Measurements from ENCODE around the gene PDGFA. TPM values are rescaled to one million over a fixed set of nuclear protein-coding genes. Genes with fewer than 3 reads are reported as not detected.

The PDGFA gene
- total RNA-seq, 1 experiment from 2014 or later = 18.4 TPM

DNA sequence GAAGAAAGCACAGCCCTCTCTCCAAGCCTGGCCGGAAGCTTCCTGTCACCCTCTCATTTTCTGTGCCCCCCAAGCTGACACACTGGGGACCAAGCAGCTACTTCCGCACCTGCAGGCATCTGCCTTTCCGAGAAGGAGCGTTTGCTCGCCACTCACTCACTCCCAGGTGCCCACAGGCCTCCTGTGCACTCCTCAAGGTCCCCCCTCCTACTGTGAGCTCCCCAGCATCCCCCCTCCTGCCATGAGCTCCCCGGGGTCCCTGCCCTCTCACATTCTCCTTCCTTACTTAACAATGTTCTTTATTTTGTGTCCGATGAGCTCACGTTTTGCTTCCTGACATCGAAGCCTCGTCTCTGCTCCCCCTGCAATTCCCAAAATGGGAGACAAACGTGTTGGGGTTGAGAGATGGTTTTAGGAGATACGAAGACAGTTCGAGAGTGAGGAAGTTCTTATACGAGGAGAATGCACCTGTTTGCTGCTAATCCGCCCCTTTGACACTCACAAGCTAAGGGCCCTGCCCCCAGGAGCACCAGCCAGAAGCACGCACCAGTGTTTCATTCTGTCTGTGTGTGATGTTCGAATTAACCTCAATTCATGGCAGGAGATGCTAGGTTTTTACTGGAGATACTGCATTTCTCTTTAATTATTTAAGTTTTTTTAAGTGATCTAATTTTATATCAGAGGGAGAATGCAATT lies 70.2 kb downstream of the PDGFA start:
- Histone ChIP-seq H3K9me2 (replicated peaks; ENCODE audit: low read length) (no peaks in the 10 kb centered on the region), H3F3A (ENCODE audit: low read length, unreplicated experiment) (no peaks in the 10 kb centered on the region), H3K27me3 (ENCODE audit: low read length) (no peaks in the 10 kb centered on the region), H3K36me3 (ENCODE audit: low read depth, low read length) (no peaks in the 10 kb centered on the region), H3K9me3 (ENCODE audit: low read length) (no peaks in the 10 kb centered on the region), H3K79me2 (ENCODE audit: low read length) (no peaks in the 10 kb centered on the region), H2AFZ (ENCODE audit: low read length) (no peak overlapping the region), H3K4me2 (ENCODE audit: low read length) (no peak overlapping the region), H3K27ac (ENCODE audit: low read length) (no peak overlapping the region), H3K4me1 (ENCODE audit: insufficient read depth, low read length) (no peaks in the 10 kb centered on the region), H3K9ac (ENCODE audit: low read length) (no peak overlapping the region), H3K4me3 (ENCODE audit: low read length) (no peak overlapping the region), H4K20me1 (ENCODE audit: low read length) (no peaks in the 10 kb centered on the region)
- POLR2A ChIA-PET (ENCODE audit: unreplicated experiment) = no interaction called here
- TF ChIP-seq EZH2 (IDR thresholded peaks at IDR 0.05; ENCODE audit: low read length, unreplicated experiment) (no peak), EZH2phosphoT487 (IDR thresholded peaks at IDR 0.05; ENCODE audit: borderline replicate concordance, low read length) (no peak)
- TF ChIP-seq, protein P1, sequence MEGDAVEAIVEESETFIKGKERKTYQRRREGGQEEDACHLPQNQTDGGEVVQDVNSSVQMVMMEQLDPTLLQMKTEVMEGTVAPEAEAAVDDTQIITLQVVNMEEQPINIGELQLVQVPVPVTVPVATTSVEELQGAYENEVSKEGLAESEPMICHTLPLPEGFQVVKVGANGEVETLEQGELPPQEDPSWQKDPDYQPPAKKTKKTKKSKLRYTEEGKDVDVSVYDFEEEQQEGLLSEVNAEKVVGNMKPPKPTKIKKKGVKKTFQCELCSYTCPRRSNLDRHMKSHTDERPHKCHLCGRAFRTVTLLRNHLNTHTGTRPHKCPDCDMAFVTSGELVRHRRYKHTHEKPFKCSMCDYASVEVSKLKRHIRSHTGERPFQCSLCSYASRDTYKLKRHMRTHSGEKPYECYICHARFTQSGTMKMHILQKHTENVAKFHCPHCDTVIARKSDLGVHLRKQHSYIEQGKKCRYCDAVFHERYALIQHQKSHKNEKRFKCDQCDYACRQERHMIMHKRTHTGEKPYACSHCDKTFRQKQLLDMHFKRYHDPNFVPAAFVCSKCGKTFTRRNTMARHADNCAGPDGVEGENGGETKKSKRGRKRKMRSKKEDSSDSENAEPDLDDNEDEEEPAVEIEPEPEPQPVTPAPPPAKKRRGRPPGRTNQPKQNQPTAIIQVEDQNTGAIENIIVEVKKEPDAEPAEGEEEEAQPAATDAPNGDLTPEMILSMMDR (conservative IDR thresholded peaks at IDR 0.05; ENCODE audit: low read depth, low read length) = no peak
- CTCF ChIA-PET = no interaction called here
- no peak for ATAC-seq
- intact Hi-C loops (cut with micrococcal nuclease) = no loop called here
- DNase-seq = no peak
- BruUV-seq (replicated peaks) = no TSS peak

DNA sequence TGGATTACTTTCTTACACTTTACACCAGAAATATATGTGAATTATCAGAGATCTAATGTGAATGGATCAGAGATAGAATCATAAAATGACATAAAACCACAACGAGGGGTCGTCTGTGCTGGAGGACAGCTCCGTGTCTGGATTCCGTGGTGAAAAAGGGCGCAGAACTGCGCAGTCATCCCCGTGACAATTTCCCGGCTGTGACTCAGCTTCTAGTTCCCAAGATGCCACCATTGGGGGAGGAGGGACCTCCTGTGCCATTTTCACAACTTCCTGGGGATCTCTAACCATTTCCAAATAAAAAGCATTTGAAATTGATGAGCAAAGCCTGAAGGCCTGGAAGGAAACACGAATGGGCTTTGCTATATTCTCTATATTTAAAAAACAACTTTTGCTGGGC lies 72.1 kb downstream of the PDGFA start:
- intact Hi-C loops (cut with micrococcal nuclease) = no loop called here
- no peaks in the 10 kb centered on the region for H3K27me3 ChIP-seq (ENCODE audit: low read length)
- no peak overlapping the region for H3K9ac ChIP-seq (ENCODE audit: low read length)
- no peaks in the 10 kb centered on the region for H3K9me3 ChIP-seq (ENCODE audit: low read length)
- no peaks in the 10 kb centered on the region for H3K9me2 ChIP-seq (replicated peaks; ENCODE audit: low read length)
- no peak overlapping the region for H3K4me2 ChIP-seq (ENCODE audit: low read length)
- H3F3A ChIP-seq (ENCODE audit: low read length, unreplicated experiment) = no peaks in the 10 kb centered on the region
- H3K79me2 ChIP-seq (ENCODE audit: low read length) = no peaks in the 10 kb centered on the region
- no peak overlapping the region for H2AFZ ChIP-seq (ENCODE audit: low read length)
- no peak overlapping the region for H3K27ac ChIP-seq (ENCODE audit: low read length)
- ChIA-PET CTCF (no interaction called here), POLR2A (ENCODE audit: unreplicated experiment) (no interaction called here)
- no peaks in the 10 kb centered on the region for H3K4me1 ChIP-seq (ENCODE audit: insufficient read depth, low read length)
- TF ChIP-seq EZH2 (IDR thresholded peaks at IDR 0.05; ENCODE audit: low read length, unreplicated experiment) = no peak
- no peak for TF ChIP-seq EZH2phosphoT487 (IDR thresholded peaks at IDR 0.05; ENCODE audit: borderline replicate concordance, low read length)
- TF ChIP-seq, protein P1 (conservative IDR thresholded peaks at IDR 0.05; ENCODE audit: low read depth, low read length) = no peak
- ATAC-seq (no peak), DNase-seq (no peak)
- no TSS peak for BruUV-seq (replicated peaks)
- H3K4me3 ChIP-seq (ENCODE audit: low read length) = no peak overlapping the region
- H4K20me1 ChIP-seq (ENCODE audit: low read length) = no peaks in the 10 kb centered on the region
- H3K36me3 ChIP-seq (ENCODE audit: low read depth, low read length) = no peaks in the 10 kb centered on the region

Other genes with a start within 250 kb of the PDGFA start
- not detected in 2 replicates for gene FOXL3, start 229.7 kb downstream of the PDGFA start, total RNA-seq (2014; rRNA removed)
- gene DNAAF5, start 206.9 kb upstream of the PDGFA start, total RNA-seq (2014; rRNA removed) = 66.3 and 73.7 TPM in 2 replicates
- 15.6 and 19.1 TPM in 2 replicates for gene PRKAR1B, start 207.4 kb upstream of the PDGFA start, total RNA-seq (2014; rRNA removed)

All from PC-3 (cell line).